CD4-positive, alpha-beta T cell treated with Interleukin-10 for 1 hour (primary cell): ENCODE measurements around the gene GAR1.
"Not testable (repeated sequence)": the region's sequence is repeated elsewhere in the genome, so short reads cannot be mapped to it uniquely, and the experiment has no call there.

Experiments used
- DNase-seq: peaks from one replicate; pipeline ENCODE4 v3.0.0-alpha.2; 2020

GAR1 gene

GRCh38 chr4:109847896-109848442 is 32.4 kb downstream of the GAR1 start, which contains the start of gene LRIT3:
TSS of gene LRIT3 (plus strand) at chr4:109848107. CDS start at chr4:109848202, 95 bp downstream.
- DNase-seq, result no peak

- no peak for DNase-seq
Observed at GRCh38 chr4:109848501-109848900, 32.9 kb downstream of the GAR1 start.

- DNase-seq, result no peak
Observed at GRCh38 chr4:109850601-109851000, 35.0 kb downstream of the GAR1 start.

GRCh38 chr4:109859426-109860300 is 44.1 kb downstream of the GAR1 start:
- DNase-seq, result not testable (repeated sequence)

- no peak for DNase-seq
Observed at GRCh38 chr4:109861271-109861670, 45.7 kb downstream of the GAR1 start.

- no peak for DNase-seq
Observed at GRCh38 chr4:109861916-109862511, 46.5 kb downstream of the GAR1 start.

GRCh38 chr4:109864134-109864533 is 48.6 kb downstream of the GAR1 start:
- DNase-seq, result no peak

- no peak for DNase-seq
Observed at GRCh38 chr4:109870061-109870460, 54.5 kb downstream of the GAR1 start.

- no peak for DNase-seq
Observed at GRCh38 chr4:109872065-109872464, 56.5 kb downstream of the GAR1 start.

GRCh38 chr4:109872950-109873656 is 57.5 kb downstream of the GAR1 start:
- DNase-seq, result no peak

GRCh38 chr4:109873791-109874514 is 58.4 kb downstream of the GAR1 start:
- no peak for DNase-seq
